Activated CD8-positive, alpha-beta memory T cell treated with anti-CD3 and anti-CD28 coated beads, Interleukin-2, amount 50 U/mL, for 1 hour (primary cell): ENCODE results near the gene STIM1.

Experiments used
- DNase-seq: peaks from one replicate; pipeline ENCODE4 v3.0.0-alpha.2; 2020; ENCODE audit errors: extremely low read depth

The STIM1 gene

DNA sequence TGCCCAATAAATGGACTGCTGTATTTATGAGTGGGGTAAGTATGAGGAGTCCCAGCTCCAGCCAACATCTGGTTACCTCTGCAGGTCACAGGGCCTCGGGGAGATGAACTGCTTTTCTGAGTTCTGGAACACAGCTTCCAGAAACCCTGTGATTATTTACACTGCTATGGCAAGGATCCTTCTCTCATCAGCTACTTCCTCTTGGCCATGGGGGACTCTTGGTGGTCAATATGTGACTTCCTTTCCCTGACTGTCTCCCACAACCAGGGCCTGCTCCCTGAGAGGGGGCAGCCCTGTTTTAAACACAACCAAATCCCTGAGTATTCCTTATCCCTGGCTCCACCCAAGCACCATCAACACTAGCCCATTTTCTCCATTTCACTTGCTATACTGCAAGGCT, 24.7 kb upstream of the STIM1 start:
- no peak for DNase-seq

DNA sequence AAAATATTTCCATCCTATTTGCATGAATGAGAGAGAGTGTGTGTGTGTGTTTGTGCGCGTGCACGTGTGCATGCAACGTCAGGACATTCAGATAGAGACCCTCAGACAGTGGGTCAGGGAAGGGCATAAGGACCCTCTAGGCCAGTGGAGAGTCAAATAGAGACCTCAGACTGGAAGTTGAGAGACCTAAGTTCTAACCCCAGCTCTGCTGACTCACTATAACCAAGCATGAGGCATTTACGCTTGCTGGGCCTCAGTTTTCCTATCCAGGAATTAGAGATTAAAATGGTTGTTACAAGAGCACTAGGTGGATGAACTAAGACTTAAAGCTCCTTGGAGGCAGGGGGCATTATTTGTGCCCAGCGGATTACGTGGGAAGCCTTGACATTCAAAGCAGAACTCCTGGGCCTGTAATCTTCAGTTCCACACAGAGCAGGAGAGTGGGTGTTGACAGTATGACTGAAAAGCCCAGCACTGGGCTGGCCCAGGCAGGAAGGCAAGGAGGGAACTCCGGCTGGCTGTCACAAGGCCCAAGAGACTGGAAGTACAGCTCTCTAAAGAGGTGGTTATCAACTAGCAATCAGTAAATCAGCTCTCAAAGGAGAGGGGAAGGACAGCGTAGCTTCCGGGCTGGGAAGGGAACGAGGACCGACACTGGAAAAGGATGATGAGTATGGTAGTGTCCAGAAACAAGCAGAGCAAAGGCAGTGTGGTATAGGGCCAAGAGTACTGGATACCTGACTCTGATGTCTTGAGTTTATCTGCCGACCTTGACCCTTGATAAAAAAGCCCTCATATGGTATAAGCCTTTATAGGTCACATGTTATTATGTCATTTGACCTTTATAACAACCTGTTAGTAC, 23.9 kb upstream of the STIM1 start:
- no peak for DNase-seq

DNA sequence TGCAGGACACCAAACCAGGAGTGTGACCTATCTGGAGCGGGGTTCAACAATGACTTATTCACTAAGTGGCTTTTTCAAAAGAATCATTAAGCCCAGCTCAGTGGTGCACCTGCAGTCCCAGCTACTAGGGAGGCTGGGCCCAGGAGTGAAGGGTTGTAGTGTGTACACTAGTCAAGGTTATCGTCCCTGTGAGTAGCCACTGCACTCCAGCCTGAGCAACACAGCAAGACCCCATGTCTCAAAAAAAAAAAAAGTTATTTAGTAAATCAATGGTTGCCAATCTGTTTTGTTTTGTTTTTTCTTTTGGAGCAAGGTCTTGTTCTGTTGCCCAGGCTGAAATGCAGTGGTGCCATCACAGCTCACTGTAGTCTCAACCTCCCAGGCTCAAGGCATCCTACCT, 22.6 kb upstream of the STIM1 start:
- DNase-seq: no peak

DNA sequence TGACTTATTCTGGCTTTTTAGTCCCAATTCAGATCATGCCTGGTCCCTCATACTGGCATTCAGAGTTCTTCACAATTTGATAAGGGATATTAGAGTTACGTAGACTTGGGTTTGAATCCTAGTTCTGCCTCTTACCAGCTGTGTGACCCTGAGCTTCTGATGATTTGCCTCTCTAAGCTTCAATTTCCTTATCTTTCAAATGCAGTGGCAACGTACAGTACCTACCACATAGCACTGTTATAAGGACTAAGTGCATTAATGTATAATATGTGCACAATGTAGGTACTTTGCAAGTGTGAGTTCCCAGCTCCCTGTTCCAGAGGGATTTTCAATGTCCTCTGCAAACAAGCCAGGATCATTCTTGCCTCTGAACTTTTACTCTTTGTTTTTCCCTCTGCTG, 22.0 kb upstream of the STIM1 start:
- no peak for DNase-seq

DNA sequence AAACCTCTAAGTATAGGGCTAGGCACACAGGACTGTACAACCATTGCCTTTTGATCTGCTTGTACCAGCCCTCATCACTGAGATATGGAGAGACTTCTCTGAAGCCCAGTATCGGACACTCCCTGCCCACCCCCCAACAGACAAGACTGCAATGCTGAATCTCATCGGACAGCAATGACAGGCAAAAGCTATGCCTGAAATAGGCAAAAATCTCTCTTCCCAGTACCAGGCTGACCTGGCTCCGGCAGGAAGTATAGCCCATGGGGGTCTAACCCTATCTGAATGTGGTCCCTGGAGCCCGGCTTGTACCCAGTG, 21.2 kb upstream of the STIM1 start:
- DNase-seq: no peak

DNA sequence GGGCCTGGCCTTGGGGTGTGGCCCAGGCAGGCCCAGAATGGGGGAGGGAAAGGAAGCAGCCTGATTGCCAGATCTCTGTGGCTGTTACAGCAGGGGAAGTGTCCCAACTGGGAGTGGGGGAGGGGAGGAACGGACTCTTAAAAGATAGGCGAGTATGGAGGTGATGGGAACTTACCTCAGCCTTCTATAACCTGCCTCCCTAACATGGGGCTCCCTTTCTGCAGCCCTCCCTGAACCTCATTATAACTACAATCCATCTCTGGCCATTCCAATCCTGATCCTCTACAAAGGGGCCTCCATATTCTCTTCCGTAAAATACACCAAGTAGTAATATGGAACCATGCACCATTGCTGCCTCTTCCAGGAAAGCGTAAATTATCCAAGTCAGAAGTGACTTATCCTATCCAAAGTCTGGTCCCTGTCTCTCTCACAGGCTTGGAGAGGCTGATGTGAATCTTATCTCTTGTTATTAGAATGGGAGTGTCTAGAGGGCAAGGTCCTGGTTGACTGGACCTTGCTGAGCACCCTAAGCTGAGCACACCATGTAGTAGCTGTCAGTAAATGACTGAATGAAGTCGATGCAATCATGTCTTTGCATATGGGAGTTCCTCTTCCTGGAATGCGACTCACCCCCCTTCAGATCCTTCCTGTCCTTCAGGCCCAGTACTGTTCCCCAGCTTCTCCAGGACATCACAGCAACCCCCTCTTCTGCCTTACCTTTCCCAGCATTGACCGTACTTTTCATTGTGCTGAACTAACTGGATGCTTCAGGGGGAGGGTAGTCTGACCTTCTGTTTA, 20.6 kb upstream of the STIM1 start:
- DNase-seq: no peak

DNA sequence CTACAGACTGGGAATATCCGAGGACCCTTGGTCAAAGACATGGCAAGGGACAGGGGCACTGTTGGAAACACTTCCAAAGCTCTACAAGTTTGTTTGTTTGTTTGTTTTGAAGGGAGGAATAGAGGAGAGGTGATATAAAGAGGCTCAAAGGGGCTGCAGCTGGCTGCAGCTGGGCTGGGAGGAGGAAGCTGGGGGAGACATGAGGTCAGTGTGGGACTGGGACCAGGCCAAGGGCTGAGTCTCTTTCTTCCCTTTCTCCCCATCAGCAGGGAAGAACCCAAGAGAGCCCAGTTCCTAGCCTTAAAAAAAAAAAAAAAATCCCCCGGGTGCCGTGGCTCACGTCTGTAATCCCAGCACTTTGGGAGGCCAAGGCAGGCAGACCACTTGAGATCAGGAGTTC, 19.7 kb upstream of the STIM1 start:
- DNase-seq: no peak

DNA sequence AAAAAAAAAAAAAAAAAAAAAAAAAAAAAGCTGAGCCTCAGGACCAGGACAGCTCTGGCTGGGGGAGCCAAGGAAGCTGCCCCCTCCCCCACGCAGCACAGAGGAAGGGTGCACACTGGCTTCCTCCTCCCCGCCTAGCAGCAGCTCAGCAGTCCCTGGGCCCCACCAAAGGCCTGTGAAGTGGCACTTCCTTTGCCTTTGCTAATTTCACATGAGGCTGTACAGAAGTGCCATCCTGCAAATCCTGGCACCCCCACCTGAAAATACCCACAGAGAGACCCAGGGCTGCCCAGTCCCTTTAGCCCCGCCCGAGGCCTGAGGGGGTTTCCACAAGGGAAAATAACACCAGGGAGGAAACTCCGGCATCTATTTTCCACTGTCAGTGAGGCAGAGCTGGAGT, 18.6 kb upstream of the STIM1 start:
- no peak for DNase-seq

DNA sequence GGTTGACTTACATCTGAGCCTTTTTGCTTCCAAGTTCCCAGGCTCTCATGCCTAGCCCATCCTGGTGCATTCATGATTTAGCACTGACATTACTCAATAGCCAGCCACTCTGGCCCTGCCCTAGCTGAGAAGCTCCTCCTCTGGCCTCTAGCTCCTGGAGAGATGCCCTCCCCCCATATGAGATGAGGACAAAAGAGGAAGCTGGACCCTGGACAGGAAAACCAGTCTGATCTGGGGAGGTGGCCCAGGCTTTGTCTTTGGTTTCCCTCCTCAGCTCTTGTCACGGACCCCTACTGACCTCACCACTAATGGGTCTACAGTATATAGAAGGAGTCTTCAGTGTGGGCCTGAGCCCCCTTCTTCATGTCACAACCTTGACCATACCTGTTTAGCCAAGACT, 17.7 kb upstream of the STIM1 start:
- DNase-seq: no peak

DNA sequence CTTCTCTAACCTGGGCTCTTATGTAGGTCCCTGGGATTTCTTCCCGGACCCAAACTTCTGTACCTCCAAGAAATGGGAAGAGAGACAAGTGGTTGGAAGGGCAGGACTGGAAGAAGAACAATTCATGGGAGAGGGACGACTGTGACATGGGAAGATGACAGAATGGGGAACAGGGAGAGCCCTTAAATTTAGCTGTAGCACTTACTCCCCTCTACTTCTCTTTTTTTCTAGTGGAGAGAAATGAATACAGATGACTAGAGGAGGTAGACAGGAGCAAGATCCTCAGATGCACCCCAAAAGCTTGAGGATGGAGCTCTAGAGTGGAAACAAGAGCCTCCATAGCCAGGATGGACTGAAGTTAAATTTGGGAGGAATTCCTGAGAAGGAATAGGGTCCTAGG, 17.0 kb upstream of the STIM1 start:
- DNase-seq: no peak

DNA sequence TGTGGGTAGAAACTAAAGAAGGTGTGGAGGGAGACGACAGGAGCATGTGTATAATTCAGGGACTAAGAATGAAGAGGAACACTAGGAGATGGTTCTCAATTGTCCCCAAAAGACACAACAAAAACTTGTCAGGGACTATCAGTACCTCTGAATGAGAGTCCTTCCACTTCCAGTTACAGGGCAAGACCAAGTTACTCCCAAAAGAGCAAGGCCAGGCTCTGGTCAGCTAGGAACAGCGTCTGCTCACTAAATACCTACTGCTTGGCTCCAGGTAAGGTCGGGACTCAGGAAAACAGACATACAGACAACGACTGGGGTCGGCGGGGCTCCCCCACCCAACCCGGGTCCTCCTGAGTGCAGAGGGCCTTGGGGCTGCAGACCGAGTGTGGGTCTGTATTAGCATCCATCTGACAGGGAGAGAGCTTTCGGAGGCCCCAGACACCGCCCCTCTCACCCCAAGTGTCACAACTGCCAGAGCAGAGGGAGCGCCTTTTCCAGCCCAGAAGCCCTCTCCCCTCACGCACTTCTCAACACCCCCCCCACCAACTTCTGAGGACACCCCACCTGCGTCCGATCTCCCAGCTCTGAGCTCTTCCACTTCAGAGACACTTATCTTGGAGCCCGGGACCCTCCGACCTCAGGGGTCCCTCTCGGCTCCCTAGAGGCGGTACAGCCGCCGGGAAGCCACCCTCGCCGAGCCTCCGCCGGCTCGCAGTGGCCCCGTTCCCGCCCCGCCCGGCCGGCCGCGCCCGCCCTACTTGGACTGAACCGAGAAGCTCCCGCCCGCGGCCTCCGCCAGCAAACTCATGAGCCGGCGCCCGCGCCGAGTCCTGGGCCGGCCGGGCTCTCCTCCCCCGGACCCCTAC, 15.2 kb upstream of the STIM1 start:
- no peak for DNase-seq

DNA sequence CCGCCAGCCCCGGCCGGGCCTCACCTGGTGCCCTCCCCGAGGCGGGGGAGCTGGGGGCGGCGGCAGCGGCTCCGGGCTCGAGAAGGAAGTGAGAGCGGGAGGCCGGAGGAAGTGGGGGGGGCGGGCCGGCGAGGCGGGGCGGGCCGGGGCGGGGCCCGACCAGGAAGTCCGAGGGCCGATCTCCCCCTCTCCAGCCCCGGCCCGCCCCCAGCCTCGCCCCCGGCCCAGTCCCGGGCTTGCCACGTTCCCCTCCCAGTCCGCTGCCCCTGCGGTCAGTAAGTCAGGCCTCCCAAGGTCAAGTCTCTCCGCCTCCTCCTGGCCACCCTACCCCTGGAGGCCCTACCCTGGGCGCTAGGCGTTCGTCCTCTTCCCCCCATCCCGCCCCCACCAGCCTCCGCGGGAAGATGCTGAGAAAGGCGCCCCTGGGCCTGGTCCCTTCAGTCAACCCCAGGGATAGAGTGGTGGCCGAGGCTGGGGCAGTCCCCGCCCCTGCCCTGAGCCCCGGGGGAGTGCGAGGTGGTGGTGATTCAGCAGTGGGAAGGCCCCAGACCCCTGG, 14.5 kb upstream of the STIM1 start, which contains the start of gene RHOG:
Gene RHOG, minus strand, starts transcription at position 90 of the 556 bp plus-strand sequence. CDS start 12,821 bp downstream, outside the sequence.
- DNase-seq: no peak

DNA sequence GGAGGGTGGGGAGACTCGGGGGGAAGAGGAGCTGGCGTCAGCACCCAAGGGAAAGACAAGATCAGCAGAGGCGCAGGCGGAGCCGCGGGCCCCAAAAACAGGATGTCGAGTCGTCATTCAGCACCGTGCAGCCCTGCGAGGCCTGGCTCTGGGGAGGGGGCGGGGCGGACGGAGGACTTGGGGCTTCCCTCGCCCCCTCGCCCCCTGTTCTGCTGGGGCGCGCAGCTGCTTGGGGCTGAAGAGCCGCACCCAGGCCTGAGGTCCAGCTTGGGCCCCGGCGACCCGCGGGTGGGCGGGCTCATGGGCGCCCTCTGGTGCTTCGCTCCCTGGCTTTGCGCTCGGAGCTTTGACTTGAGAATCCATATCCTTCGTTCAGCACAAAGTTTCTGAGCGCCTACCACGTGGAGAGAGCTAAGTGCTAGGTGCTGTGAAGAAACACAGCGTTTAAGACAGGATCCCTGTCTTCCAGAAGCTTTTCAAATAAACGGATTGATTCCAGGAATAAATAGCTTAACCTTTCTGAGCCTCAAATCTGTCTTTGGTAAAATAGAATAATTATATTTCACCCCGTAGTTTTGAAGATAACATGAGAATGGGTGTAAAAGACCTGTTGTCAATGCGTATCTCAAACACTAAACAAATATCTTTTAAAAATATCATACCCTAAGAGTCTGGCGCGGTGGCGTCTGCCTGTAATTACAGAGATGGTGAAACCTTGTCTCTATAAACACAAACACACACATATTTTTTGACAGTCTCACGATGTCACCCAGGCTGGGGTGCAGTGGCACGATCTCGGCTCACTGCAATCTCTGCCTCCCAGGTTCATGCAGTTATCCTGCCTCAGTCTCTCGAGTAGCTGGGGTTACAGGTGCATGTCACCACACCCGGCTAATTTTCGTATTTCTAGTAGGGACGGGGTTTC, 13.8 kb upstream of the STIM1 start:
- peak; percentile 87 for DNase-seq

DNA sequence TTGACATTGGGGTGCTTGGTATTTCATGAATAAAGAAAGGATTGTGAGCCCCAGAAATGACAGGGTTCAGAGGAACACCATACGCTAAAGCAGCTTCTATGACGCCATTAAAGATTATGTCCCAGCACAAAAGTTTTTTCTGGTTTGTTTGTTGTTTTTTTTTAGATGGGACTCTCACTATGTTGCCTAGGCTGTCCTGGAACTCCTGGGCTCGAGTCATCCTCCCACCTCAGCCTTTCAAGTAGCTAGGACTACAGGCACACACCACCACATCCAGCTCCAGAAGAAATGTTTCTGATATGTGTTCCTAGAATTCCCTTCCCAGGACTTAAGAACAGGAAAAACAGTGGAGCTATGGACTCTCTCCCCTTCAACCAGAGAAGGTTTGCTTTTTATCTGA, 12.1 kb upstream of the STIM1 start:
- DNase-seq: no peak

DNA sequence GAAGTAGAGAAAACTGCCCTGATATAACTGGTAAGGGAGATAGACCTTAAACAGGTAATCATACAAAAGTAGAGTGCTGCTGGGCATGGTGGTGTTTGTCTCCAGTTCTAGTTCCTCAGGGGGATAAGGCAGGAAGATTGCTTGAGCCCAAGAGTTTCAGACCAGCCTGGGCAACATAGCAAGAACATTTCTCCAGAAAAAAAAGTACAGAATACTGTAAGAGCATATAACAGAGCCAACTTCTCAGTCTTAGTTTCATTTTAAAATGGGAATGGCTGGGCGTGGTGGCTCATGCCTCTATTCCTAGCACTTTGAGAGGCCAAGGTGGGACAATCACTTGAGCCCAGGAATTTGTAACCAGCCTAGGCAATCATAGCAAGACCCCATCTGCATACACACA, 10.2 kb upstream of the STIM1 start:
- DNase-seq: no peak

DNA sequence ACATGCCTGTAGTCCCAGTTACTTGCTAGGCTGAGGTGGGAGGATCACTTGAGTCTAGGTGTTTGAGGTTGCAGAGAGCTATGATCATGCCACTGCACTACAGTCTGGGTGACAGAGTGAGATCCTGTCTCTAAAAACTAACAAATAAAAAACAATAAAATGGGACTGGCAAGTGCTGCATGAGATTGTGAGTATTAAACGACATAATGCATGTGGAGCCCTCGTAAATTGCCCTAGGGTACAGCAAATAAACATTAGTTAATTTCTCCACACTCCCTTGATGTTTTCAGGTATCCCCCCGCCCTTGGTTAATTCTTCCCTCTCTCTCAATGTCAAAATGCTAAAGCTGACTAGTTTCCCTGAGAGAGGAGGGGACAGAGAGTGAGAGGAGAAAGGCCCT, 9.8 kb upstream of the STIM1 start:
- DNase-seq: no peak

DNA sequence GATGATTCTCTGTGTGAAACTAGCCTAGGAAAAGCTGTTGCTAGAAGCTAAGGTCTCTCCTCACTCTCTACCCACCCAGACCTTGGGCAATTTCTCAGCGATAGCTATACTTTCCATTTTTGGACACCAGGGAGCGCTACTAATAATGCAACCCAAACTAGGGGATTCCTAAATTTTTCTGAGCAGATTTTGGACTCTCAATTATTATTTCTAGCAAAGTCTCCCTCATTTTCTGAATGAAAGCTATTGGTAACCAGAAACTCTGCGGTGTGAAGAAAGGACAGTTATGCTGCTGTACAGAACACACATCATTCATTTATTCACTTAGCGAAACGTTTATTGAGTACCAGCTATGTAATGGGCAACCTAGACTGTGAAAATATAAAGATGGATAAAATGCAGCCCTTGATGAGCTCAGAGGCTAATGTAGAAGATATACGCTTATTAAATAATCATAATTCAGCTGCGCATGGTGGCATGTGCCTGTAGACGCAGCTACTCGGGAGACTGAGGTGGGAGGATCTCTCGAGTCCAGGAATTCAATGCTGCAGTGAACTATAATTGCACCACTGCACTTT, 6.1 kb upstream of the STIM1 start:
- no peak for DNase-seq

DNA sequence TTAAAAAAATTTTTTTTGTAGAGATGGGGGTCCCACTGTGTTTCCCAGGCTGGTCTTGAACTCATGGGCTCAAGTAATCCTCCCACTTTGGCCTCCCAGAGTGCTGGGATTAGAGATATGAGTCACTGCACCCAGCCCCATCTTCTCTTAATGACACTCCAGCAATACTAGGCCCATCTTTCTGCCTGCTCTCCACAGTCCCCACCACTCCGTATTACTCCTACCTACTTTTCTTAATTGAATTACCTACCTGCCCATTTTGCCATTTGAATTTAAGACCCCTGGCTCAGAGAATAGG, 2.0 kb upstream of the STIM1 start:
- DNase-seq: no peak

DNA sequence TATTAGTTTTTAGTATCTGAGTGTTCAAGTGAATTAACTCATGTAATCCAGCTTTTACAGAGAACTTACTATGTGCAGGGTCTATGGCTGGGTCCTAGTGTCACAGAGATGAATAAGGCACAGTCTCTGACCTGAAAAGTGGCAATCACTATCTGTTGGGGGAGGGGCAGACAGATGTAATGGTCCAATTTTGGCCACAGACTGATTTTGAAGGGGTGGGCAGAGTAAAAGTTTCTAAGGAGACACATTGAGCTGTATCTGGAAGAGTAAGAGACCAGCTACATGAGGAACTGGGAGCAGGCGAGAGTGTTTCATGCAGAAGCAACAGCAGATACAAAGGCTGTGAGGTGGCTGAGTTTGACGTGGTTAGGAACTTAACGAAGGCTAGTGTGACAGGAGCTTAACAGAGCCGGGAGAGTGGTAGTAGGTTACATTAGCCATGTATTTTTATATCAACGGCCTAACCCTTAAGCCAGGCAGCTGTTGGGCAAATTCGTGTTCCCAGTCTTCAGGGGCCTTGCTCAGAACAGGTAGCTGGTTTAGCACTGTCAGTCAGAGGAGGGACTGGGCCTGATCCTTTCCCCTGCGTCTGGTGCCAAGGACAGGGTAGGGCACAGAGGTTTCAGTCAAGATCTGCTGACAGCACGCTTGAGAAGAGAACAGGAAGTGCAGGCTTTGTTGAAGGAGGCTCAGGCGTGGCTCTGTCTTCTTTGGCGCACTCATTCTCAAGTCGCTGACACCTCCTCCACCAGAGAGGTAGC, 1.4 kb upstream of the STIM1 start:
- peak; percentile 55 for DNase-seq

DNA sequence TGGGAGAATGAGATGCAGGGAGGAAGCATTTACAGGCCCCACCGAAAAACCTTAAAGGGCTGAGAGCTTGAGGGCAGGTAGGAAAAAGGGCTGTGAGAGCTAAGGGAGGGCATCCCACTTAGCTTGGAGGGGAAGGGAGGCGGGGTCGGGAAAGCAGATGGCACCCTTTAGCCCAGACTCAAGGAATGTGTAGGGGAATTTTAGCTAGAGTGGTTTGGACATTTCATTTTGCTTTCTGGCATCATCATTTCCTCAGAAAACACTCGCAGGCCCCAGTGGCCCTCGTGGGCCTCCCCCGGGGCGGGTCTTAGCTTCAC, 846 bp upstream of the STIM1 start:
- no peak for DNase-seq
